Smooth muscle cell (in vitro differentiated cells): ENCODE measurements around the gene CSGALNACT2. TPM values are rescaled to one million over a fixed set of nuclear protein-coding genes. Genes with fewer than 3 reads are reported as not detected.
"Not testable (repeated sequence)": the region's sequence is repeated elsewhere in the genome, so short reads cannot be mapped to it uniquely, and the experiment has no call there.

ENCODE experiments used
- DNase-seq: peaks from one replicate; lab custom pipeline; 2025; ENCODE audit not compliant: unreplicated experiment; lab: John Stamatoyannopoulos, UW
- H2AFZ ChIP-seq: fragments of 200-600 bp; sonication (generic); 2 replicates; pipeline ENCODE4 v1.6.0; 2016; ENCODE audit warnings: antibody characterized with exemption, low read depth, mild to moderate bottlenecking
- H3F3A ChIP-seq: fragments of 200-600 bp; sonication (generic); 2 replicates; pipeline ENCODE4 v1.6.0; 2017; ENCODE audit warnings: antibody characterized with exemption, low read depth
- H3K27ac ChIP-seq: fragments of 200-600 bp; sonication (generic); 2 replicates; pipeline ENCODE4 v1.5.1; 2016; ENCODE audit warnings: low read depth, mild to moderate bottlenecking
- H3K27me3 ChIP-seq: fragments of 200-600 bp; sonication (generic); 2 replicates; pipeline ENCODE4 v1.6.1; 2016; ENCODE audit warnings: low read depth, mild to moderate bottlenecking
- H3K36me3 ChIP-seq: fragments of 200-600 bp; sonication (generic); 2 replicates; pipeline ENCODE4 v1.5.1; 2016; ENCODE audit warnings: low read depth
- H3K4me1 ChIP-seq: fragments of 200-600 bp; sonication (generic); 2 replicates; pipeline ENCODE4 v1.5.1; 2016; ENCODE audit warnings: low read depth
- H3K4me2 ChIP-seq: fragments of 200-600 bp; sonication (generic); 2 replicates; pipeline ENCODE4 v1.6.0; 2016; ENCODE audit warnings: mild to moderate bottlenecking
- H3K4me3 ChIP-seq: fragments of 200-600 bp; sonication (generic); 2 replicates; pipeline ENCODE4 v1.5.1; 2016; ENCODE audit warnings: mild to moderate bottlenecking
- H3K79me2 ChIP-seq: fragments of 200-600 bp; sonication (generic); 2 replicates; pipeline ENCODE4 v1.6.0; 2016; ENCODE audit warnings: low read depth, mild to moderate bottlenecking
- H3K9ac ChIP-seq: fragments of 200-600 bp; sonication (generic); 2 replicates; pipeline ENCODE4 v1.6.0; 2016; ENCODE audit warnings: low read depth
- H3K9me3 ChIP-seq: fragments of 200-600 bp; sonication (generic); replicated peaks from 2 replicates; pipeline ENCODE4 v1.5.1; 2016; ENCODE audit warnings: low read depth
- H4K20me1 ChIP-seq: fragments of 200-600 bp; sonication (generic); 2 replicates; pipeline ENCODE4 v1.6.0; 2016; ENCODE audit warnings: low read depth
- WGBS: methylation state at CpG from one replicate; pipeline ENCODE4 v1.1.7; 2016; ENCODE audit warnings: low lambda C conversion rate; 5-methylcytosine and 5-hydroxymethylcytosine counted together
- polyA plus RNA-seq: library from polyadenylated mRNA; unstranded; fragments of >200 nt; fragmentation: Nextera tagmentation; extraction: Ambion mirVana; gene quantifications from 2 replicates; pipeline ENCODE4 v1.2.1, GENCODE V29; 2016
- total RNA-seq: library from RNA; depleted of rRNA; stranded (reverse); fragments of >200 nt; gene quantifications from 2 replicates; pipeline ENCODE4 v1.2.3, GENCODE V29; 2014
- TF ChIP-seq, protein P1 (sequence below): fragments of 200-600 bp; sonication (generic); IDR thresholded peaks from 2 replicates; pipeline ENCODE4 v1.5.1; 2017; ENCODE audit warnings: borderline replicate concordance, mild to moderate bottlenecking, antibody characterized with exemption; ENCODE audit not compliant: insufficient read depth, poor library complexity, severe bottlenecking

The CSGALNACT2 gene
- total and polyA plus RNA-seq, 2 experiments from 2014 or later, result 35.6 to 40.4 TPM

DNA sequence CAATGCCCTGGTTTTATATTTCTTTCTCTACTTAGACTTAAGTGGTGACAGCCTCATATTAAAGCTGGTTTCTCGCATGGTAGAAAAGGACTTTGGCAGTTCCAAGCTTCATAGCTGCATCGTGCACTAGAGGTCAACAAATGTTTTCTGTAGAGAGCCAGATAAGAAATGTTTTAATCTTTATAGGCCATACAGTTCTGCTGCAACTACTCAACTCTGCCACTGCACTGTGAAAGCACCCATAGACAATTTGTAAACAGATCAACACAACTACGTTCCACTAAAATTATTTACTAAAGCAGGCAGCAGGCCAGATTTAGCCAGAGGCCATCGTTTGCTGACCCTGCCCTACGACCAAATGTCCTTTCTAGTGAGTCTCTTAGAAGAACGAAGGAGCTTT is 36.7 kb downstream of the CSGALNACT2 start:
- Histone ChIP-seq H3K4me1 (peaks cover 7% of the 10 kb centered on the region), H3K4me3 (no peak overlapping the region), H3K27ac (no peak overlapping the region), H3K9me3 (no peaks in the 10 kb centered on the region), H3K36me3 (peaks cover 36% of the 10 kb centered on the region), H3K27me3 (no peaks in the 10 kb centered on the region), H3K9ac (no peak overlapping the region), H4K20me1 (peaks cover 77% of the 10 kb centered on the region), H3F3A (no peaks in the 10 kb centered on the region), H3K79me2 (peaks cover 4% of the 10 kb centered on the region), H2AFZ (no peak overlapping the region), H3K4me2 (no peak overlapping the region)
- TF ChIP-seq, protein P1, sequence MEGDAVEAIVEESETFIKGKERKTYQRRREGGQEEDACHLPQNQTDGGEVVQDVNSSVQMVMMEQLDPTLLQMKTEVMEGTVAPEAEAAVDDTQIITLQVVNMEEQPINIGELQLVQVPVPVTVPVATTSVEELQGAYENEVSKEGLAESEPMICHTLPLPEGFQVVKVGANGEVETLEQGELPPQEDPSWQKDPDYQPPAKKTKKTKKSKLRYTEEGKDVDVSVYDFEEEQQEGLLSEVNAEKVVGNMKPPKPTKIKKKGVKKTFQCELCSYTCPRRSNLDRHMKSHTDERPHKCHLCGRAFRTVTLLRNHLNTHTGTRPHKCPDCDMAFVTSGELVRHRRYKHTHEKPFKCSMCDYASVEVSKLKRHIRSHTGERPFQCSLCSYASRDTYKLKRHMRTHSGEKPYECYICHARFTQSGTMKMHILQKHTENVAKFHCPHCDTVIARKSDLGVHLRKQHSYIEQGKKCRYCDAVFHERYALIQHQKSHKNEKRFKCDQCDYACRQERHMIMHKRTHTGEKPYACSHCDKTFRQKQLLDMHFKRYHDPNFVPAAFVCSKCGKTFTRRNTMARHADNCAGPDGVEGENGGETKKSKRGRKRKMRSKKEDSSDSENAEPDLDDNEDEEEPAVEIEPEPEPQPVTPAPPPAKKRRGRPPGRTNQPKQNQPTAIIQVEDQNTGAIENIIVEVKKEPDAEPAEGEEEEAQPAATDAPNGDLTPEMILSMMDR, result no peak
- no peak for DNase-seq
- WGBS, result 26% methylated on average over 6 of the region's 6 CpGs

DNA sequence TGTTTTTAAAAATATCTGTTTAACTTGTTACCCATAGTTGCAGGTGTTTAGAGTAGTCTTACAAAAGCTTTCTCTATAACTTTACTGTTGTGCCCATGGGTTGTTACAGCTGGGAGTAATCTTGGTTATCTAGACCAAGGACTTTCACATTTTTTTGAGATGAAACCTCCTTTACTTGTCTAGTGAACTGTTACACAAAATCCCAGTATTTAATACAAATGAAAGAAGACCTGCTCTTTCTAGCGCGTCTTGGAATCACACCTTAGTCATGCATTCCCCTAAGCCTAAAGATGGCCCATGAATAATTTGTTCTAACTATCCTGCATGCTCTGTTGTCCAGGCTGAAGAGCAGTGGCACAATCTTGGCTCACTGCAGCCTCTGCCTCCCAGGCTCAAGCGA is 38.0 kb downstream of the CSGALNACT2 start:
- H3K36me3 ChIP-seq, result peaks cover 47% of the 10 kb centered on the region
- 88% methylated on average over 3 of the region's 3 CpGs for WGBS

DNA sequence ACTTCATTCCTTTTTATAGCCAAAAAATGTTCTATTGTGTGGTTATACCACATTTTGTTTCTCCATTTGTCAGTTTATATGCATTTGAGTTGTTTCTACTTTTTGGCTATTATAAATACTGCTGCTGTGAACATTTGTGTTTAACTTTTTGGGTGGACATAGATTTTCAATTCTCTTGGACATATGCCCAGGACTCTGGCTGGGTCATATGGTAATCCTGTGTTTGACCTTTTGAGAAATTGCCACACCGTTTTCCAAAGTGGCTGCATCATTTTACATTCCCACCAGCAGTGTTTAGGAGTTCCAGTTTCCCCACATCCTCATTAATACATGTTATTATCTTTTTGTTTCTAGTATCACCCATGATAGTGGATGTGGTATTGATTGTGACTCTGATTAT is 39.4 kb downstream of the CSGALNACT2 start:
- Histone ChIP-seq H4K20me1 (peaks cover 73% of the 10 kb centered on the region), H3K4me2 (no peak overlapping the region), H3K79me2 (peaks cover 4% of the 10 kb centered on the region), H3K27me3 (no peaks in the 10 kb centered on the region), H3K9me3 (no peaks in the 10 kb centered on the region), H2AFZ (no peak overlapping the region), H3K4me1 (no peaks in the 10 kb centered on the region), H3F3A (no peaks in the 10 kb centered on the region), H3K9ac (no peak overlapping the region), H3K27ac (no peak overlapping the region), H3K4me3 (no peak overlapping the region), H3K36me3 (peaks cover 48% of the 10 kb centered on the region)
- 96% methylated on average over 1 of the region's 1 CpG for WGBS
- TF ChIP-seq, protein P1, result no peak
- DNase-seq, result no peak

More for the DNA sequence above, 38.0 kb downstream of the CSGALNACT2 start:
- H3F3A ChIP-seq, result no peaks in the 10 kb centered on the region
- DNase-seq, result no peak
- peaks cover 4% of the 10 kb centered on the region for H3K79me2 ChIP-seq
- no peaks in the 10 kb centered on the region for H3K9me3 ChIP-seq
- peaks cover 7% of the 10 kb centered on the region for H3K4me1 ChIP-seq
- H4K20me1 ChIP-seq, result peaks cover 77% of the 10 kb centered on the region
- H2AFZ ChIP-seq, result no peak overlapping the region
- no peak overlapping the region for H3K27ac ChIP-seq
- H3K4me3 ChIP-seq, result no peak overlapping the region
- H3K9ac ChIP-seq, result no peak overlapping the region
- TF ChIP-seq, protein P1, result no peak
- no peak overlapping the region for H3K4me2 ChIP-seq
- no peaks in the 10 kb centered on the region for H3K27me3 ChIP-seq

DNA sequence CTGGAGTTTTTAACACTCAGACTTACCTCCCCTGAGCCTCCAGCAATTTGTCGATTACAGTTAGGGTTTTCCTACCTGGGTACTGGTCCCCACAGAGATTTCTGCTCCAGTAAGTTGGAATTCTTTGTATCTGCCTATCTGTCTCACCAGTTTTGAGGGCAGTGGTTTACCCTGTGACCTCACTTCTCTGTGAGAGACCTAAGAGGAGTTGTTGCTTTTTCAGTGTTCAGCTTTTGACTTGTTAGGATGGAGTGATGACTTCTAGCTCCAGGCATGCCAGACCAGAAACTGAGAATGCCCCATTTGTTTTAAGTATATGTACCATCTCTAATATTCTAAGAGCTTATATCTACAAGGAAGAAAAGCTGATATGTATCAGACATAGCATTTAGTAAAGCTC is 42.9 kb downstream of the CSGALNACT2 start:
- Histone ChIP-seq H2AFZ (no peak overlapping the region), H3K79me2 (peaks cover 4% of the 10 kb centered on the region), H3K27me3 (no peaks in the 10 kb centered on the region), H3F3A (no peaks in the 10 kb centered on the region), H3K4me2 (no peak overlapping the region), H4K20me1 (peaks cover 51% of the 10 kb centered on the region), H3K9ac (no peak overlapping the region), H3K27ac (no peak overlapping the region), H3K4me3 (no peak overlapping the region), H3K4me1 (no peaks in the 10 kb centered on the region), H3K36me3 (peaks cover 46% of the 10 kb centered on the region), H3K9me3 (no peaks in the 10 kb centered on the region)
- TF ChIP-seq, protein P1, result no peak
- DNase-seq, result no peak
- WGBS, result 100% methylated on average over 1 of the region's 1 CpG

DNA sequence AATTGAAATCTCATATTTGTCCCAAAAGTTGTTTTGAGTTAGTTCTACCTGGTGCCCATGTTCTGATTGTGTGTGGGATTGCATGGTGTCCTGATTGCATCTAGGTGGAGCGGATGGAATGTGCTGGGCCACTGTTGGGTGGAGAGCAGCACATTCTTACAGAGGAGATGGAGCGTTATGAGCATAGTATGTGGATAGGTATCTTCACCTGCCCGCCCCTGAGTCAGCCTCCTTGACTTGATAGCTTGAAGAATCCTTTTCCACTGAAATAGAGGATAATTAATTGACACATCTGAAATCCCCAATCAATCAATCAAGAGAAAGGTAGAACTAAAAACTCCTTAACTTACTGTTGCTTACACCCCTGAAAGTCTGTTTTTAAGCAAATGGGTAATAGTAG is 45.5 kb downstream of the CSGALNACT2 start:
- not testable (repeated sequence) for H3K9ac ChIP-seq, H3F3A ChIP-seq, H3K9me3 ChIP-seq, H3K27ac ChIP-seq, H3K79me2 ChIP-seq, H2AFZ ChIP-seq, H3K4me3 ChIP-seq, H3K27me3 ChIP-seq, DNase-seq, H3K4me1 ChIP-seq, H3K4me2 ChIP-seq
- H3K36me3 ChIP-seq, result peaks cover 32% of the 10 kb centered on the region
- peaks cover 68% of the 10 kb centered on the region for H4K20me1 ChIP-seq
- WGBS, result 93% methylated on average over 3 of the region's 3 CpGs
